GM13977 (cell line): ENCODE measurements around the gene MKLN1.
"Not testable (repeated sequence)": the region's sequence is repeated elsewhere in the genome, so short reads cannot be mapped to it uniquely, and the experiment has no call there.

Source experiments
- DNase-seq: peaks from one replicate; pipeline ENCODE4 v3.0.0; 2012; ENCODE audit warnings: low spot score
- CTCF ChIP-seq: IDR thresholded peaks from 2 replicates; pipeline ENCODE4 v1.5.1; 2012; ENCODE audit warnings: mild to moderate bottlenecking, control low read depth; ENCODE audit not compliant: insufficient read depth; ENCODE audit errors: extremely low read depth, missing control alignments
- in situ Hi-C: fragments of 300-500 bp; cut with MboI; formaldehyde crosslinking; loops from one replicate; pipeline ENCODE4 v1.12.0; 2022; ENCODE audit warnings: low sequenced_read_pairs, low pct_unique_long_range_greater_than_20kb, mixed read lengths, inconsistent platforms; ENCODE audit not compliant: unreplicated experiment

MKLN1 gene

GRCh38 chr7:131331806-131332205 is 4.1 kb downstream of the MKLN1 start:
- in situ Hi-C loops, result no loop called here
- no peak for TF ChIP-seq CTCF
- no peak for DNase-seq

- DNase-seq, in situ Hi-C loops: not testable (repeated sequence)
These were observed 5.1 kb downstream of the MKLN1 start for GRCh38 chr7:131332729-131333128.

- in situ Hi-C loops, result no loop called here
- DNase-seq, result no peak
- no peak for TF ChIP-seq CTCF
These were observed 8.1 kb downstream of the MKLN1 start for GRCh38 chr7:131335639-131336381.

- no peak for DNase-seq
- no peak for TF ChIP-seq CTCF
- in situ Hi-C loops, result no loop called here
These were observed 9.3 kb downstream of the MKLN1 start for GRCh38 chr7:131336956-131337355.

GRCh38 chr7:131338173-131338572 is 10.5 kb downstream of the MKLN1 start:
- DNase-seq, result no peak
- no peak for TF ChIP-seq CTCF
- in situ Hi-C loops, result no loop called here

- no peak for TF ChIP-seq CTCF
- in situ Hi-C loops, result no loop called here
- no peak for DNase-seq
These were observed 11.2 kb downstream of the MKLN1 start for GRCh38 chr7:131338691-131339390.

GRCh38 chr7:131341690-131342089 is 14.0 kb downstream of the MKLN1 start:
- no peak for TF ChIP-seq CTCF
- in situ Hi-C loops, result no loop called here
- DNase-seq, result no peak
